GM19351 (cell line): ENCODE measurements around the gene AKR7A3.
A peak's percentile ranks its signal among the peaks of the same experiment; 100 is the strongest.
"Not testable (repeated sequence)": the region's sequence is repeated elsewhere in the genome, so short reads cannot be mapped to it uniquely, and the experiment has no call there.

Source experiments
- ATAC-seq: cut with Tn5 transposase; IDR thresholded peaks from one replicate; pipeline ENCODE4 v1.9.1; 2021; ENCODE audit warnings: mild to moderate bottlenecking, moderate library complexity; ENCODE audit not compliant: unreplicated experiment

The AKR7A3 gene

DNA sequence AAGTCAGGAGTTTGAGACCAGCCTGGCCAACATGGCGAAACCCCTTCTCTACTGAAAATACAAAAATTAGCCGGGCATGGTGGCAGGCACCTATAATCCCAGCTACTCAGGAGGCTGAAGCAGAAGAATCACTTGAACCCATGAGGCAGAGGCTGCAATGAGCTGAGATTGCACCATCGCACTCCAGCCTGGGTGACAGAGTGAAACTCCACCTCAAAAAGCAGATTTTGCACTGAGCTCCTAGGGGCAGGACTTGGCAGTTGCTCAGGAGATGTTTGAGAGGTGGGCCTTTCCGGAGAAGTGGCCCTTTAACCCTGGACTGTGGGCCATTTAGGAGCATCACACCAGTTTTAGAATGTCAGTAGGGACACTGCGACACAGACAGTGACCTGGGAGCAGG, 32.3 kb downstream of the AKR7A3 start:
- not testable (repeated sequence) for ATAC-seq

DNA sequence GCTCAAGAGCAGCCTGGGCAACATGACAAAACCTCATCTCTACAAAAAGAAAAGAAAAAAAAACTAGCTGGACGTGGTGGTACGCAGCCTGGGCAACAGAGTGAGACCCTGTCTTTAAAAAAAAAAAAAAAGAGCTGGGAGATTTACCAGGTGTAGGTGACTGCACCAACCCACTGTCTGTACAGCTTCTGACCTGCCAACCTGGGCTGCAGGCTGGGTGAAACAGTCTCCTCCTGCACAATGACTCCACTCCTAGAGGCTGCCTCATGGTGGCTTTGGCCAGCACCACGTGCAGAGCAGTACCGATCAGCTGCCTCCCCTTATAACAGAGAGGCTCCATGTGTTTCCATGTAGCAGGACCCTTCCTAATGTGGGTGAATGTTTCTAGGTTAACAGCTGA, 33.3 kb downstream of the AKR7A3 start:
- no peak for ATAC-seq

DNA sequence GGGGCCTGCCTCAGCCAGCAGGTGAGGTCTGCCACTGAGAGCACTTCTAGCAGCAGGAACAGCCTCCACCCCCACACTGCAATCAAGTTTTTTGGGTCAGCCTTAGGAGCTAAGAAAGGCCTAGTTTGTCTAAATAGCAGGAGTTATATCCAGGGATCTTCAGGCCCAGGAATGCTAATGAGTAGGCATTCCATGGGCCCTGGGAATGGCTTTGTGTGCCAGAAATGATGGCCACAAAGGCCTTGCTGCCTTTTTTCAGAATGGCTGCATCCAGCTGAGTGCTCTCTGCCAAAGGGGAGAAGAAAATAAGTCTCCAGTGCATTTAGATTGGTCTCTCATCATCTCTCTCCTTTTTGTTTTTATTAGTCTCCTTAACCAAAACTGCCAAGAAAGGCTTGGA, 34.2 kb downstream of the AKR7A3 start:
- no peak for ATAC-seq

DNA sequence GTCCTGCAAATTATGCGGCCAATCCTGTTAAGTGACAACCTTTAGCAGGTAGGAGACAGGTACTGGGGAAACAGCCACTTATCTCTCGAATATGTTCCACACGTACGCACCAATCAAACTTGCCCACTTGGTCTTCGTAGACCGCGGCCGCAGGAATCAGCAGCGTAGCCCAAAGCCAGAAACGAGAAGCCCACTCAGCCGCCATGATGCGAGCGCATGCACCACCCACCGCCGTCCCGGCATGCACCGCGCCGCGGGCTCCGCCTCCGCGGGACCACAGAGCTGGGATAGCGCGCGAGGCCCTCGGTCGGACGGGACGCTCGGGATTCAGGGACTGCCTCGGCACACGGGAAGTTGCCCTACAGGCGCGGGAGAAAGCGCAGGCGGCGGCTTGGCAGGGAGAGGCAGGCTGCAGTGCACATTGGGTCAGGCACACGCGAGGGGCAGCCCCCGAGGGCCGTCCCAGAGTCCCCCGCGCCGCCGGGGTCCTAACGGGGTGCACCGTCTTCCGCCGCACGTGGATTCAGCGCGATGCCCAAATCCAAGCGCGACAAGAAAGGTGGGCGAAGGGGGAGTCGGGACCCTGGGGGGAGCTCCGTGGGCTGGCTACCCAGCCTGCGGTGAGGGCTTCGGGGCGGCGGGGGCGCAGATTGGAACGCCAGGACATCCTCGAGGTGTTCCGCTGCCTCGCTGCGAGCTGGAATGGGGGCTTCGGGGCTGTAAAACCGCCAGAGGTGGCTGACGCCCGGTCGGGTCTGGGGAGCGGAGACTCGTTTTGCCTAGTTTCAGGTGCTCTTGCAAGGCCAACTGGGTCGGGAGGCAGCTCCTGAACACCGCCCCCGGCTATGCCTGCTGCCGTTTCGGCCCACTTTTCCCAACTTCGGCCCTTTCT, 37.0 kb downstream of the AKR7A3 start, which contains the start of the genes EMC1 and MRTO4:
EMC1 (minus strand) TSS at position 220 of the 892 bp plus-strand sequence; CDS start at position 205, 15 bp downstream.
MRTO4 (plus strand) TSS at position 501 of the 892 bp plus-strand sequence; CDS start at position 532, 31 bp downstream.
- ATAC-seq = peak; percentile 82

DNA sequence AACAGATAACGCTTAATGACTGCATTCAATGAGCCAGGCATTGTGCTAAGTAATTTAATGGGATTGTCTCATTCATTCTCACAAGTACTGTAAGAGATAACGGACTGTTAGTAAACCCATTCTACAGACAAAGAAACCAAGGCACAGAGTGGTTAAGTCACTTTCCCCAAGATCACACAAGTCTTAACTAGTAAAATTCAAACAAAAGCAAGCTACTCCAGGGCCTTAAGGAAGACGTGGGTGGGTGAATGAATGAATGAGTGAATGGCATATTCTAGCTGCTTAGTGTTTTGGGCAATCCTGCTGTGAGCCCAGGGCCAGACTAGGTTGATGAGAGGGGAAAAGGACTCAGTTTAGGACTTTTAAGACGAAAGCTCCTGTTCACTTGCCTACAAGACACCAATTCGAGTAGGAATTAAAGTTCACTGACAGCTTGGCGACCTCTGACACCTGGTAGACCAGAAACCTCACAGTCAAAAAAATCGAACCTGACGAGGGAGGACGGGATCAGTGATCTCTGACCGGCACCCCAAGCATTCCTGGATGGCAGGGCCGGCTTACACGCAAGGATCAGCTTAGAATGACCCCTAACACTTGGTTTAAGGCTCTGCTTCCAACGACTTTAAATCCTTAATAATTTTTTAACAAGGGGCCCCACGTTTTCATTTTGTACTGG, 37.8 kb downstream of the AKR7A3 start:
- no peak for ATAC-seq

DNA sequence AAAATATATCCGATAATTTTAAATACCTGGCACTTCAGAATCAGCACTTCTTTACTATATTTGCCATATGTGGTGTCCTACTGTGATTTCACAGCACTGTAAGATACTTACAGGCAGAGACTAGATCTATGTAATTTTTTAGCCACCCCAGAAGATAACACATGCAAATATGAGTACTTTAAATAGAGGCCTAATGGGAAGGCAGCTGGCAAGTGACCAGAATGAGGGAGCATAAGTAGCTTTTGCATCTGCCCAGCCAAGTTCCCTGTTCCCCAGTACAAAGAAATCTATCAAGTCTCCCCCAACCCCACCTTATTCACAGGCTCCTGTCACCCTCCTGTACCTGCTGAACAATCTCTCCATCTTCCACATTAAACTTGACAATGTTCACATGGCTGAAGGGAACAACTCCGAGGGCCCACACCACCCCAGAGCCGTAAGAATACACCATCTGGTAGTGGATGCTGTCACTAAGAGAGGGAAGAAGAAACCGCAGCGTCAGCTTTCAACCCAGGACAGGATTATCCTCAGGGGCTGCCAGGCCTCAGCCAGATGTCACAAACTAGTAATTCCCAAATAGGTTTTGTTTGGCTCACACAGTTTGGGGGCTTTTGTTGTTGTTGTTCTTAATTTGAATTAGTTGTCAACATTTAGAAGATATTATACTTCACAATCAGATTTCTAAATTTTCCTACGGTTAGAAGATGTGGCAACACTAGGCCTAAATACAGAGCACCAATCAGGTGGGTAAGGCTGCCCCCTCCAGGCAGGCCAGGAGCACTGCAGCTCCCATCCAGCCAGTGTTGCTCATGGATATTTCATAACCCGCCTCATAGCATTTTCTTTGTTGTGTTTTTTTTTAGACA, 47.7 kb downstream of the AKR7A3 start:
- ATAC-seq = no peak

DNA sequence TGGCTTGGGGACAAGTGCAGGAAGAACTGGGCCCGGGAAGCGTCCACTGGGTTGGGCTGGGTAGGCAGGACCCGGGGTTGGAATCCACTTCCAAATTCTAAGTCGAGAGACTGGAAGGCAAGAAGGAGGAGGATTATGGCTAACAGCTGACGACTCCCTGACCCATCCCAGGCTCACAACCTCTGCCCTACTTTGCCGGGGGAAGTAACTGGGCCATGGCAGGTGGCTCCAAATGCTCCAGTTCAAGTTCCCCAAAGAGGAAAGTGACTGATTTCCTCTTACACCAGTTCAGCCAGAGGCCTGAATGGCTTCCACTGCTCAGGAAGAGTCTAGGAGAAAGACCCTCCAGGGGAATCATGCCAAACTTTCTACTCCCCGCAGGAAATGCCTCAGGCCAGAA, 48.7 kb downstream of the AKR7A3 start:
- ATAC-seq = no peak

DNA sequence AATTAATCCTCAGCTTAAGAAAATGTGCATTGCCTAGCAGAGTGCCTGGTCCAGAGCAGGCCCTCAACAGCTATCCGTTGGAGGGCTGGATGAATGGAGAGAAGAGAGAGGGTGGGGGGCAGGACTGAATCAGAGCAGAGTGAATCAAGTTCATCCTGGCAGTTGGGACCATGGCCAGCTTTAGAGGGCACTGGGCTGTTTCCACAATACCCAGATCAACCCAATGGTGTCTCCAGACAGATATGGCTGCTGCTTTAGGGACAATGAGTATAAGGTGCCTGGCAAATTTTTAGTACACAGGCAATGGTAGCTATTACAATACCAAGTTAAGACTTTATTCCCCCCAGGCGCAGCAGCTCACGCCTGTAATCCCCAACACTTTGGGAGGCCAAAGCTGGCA, 54.3 kb downstream of the AKR7A3 start:
- no peak for ATAC-seq
